HepG2 (cell line): ENCODE results near the gene LAMC1.

Experiments used
- BHLHE40 ChIP-seq: IDR thresholded peaks from 2 replicates; pipeline ENCODE4 v1.6.1; 2011; ENCODE audit warnings: low read length, improper control_type of control experiment
- CAMTA2 ChIP-seq: sonication (generic); formaldehyde crosslinking; IDR thresholded peaks from 2 replicates; pipeline ENCODE4 v1.4.0; 2020; ENCODE audit warnings: mild to moderate bottlenecking, missing genetic modification reagents, borderline replicate concordance
- CHD2 ChIP-seq: IDR thresholded peaks from 2 replicates; pipeline ENCODE4 v1.6.1; 2011; ENCODE audit warnings: low read depth, low read length, improper control_type of control experiment
- CTCF ChIP-seq: sonication (generic); formaldehyde crosslinking; IDR thresholded peaks from 2 replicates; pipeline ENCODE4 v1.5.0; 2020; ENCODE audit warnings: mild to moderate bottlenecking, missing genetic modification reagents, moderate library complexity
- EP300 ChIP-seq, 3 experiments: sonication (generic) in 1 of 3; formaldehyde crosslinking in 1 of 3; IDR thresholded peaks; 2 replicates each; pipeline versions ENCODE4 v1.5.1 to v1.6.1; 2011 to 2020; ENCODE audit warnings: low read depth in 2 of 3, low read length in 2 of 3, borderline replicate concordance in 1 of 3, improper control_type of control experiment in 1 of 3, mild to moderate bottlenecking in 1 of 3, missing genetic modification reagents in 1 of 3, moderate library complexity in 1 of 3
- EZH2 ChIP-seq: conservative IDR thresholded peaks from 2 replicates; pipeline ENCODE4 v1.6.1; 2012; ENCODE audit warnings: mild to moderate bottlenecking, low read depth, low read length, moderate library complexity
- GABPA ChIP-seq, 2 experiments: IDR thresholded peaks; 2 replicates each; pipeline ENCODE4 v1.6.1; 2011 to 2016; ENCODE audit warnings: low read depth in 2 of 2, low read length in 1 of 2, missing biosample characterization in 1 of 2, missing genetic modification characterization in 1 of 2
- SRF ChIP-seq: IDR thresholded peaks from 2 replicates; pipeline ENCODE4 v1.6.1; 2011; ENCODE audit warnings: mild to moderate bottlenecking, low read depth, low read length, moderate library complexity
- ZFP82 ChIP-seq: sonication (generic); formaldehyde crosslinking; IDR thresholded peaks from 2 replicates; pipeline ENCODE4 v1.5.1; 2020; ENCODE audit warnings: mild to moderate bottlenecking, missing genetic modification reagents, borderline replicate concordance
- ZNF431 ChIP-seq: sonication (generic); formaldehyde crosslinking; IDR thresholded peaks from 2 replicates; pipeline ENCODE4 v1.9.0; 2022; ENCODE audit warnings: missing genetic modification reagents, low read depth, mild to moderate bottlenecking, borderline replicate concordance
- ZNF597 ChIP-seq: sonication (generic); formaldehyde crosslinking; IDR thresholded peaks from 2 replicates; pipeline ENCODE4 v1.5.0; 2020; ENCODE audit warnings: missing genetic modification reagents

- no peak for TF ChIP-seq EP300 (IDR thresholded peaks at IDR 0.05; ENCODE audit: low read depth in 2 of 2, low read length in 2 of 2)
- TF ChIP-seq EP300 (CRISPR knock-in tag; IDR thresholded peaks at IDR 0.05; ENCODE audit: borderline replicate concordance), result no peak
- no peak for TF ChIP-seq ZNF431 (CRISPR knock-in tag)
- TF ChIP-seq EZH2, result no peak
- no peak for TF ChIP-seq CAMTA2 (CRISPR knock-in tag)
- TF ChIP-seq CTCF (CRISPR knock-in tag), result no peak
- TF ChIP-seq ZFP82 (CRISPR knock-in tag), result no peak
- no peak for TF ChIP-seq SRF
- TF ChIP-seq BHLHE40, result no peak
- no peak for TF ChIP-seq CHD2
- no peak for TF ChIP-seq GABPA (IDR thresholded peaks at IDR 0.05; ENCODE audit: low read depth, low read length)
- TF ChIP-seq GABPA (CRISPR knock-in tag; IDR thresholded peaks at IDR 0.05; ENCODE audit: low read depth), result no peak
- no peak for TF ChIP-seq ZNF597 (CRISPR knock-in tag)
Observed at GRCh38 chr1:183179033-183179432, 155.8 kb downstream of the LAMC1 start.
